ENCODE results near the gene TBC1D10A.
A peak's percentile ranks its signal among the peaks of the same experiment; 100 is the strongest.

The TBC1D10A gene

GRCh38 chr22:30285176-30285845 lies 41.4 kb downstream of the TBC1D10A start:
- DNase-seq = no peak

- DNase-seq = peak; percentile 80
Measured at GRCh38 chr22:30284666-30285065, 42.1 kb downstream of the TBC1D10A start.

DNA sequence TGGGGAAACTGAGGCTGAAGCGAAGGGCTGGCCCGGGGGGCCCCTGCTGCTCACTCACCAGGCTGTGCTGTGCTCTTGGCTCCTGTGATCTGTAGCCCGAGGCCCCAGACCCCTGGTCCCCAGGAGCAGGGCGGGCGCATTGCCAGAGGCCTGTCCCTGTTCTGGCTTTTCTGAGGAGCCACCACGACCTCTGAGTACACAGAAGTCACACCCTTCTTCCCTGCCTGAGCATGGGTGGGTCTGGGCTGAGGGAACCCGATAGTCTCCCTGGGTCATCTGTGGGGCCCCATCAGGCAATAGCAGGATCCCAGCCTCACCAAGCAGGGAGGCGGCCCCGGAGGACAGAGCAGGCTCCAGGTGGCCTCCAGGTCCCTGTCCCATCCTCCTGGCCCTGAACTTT lies 42.6 kb downstream of the TBC1D10A start:
- no peak for DNase-seq

DNA sequence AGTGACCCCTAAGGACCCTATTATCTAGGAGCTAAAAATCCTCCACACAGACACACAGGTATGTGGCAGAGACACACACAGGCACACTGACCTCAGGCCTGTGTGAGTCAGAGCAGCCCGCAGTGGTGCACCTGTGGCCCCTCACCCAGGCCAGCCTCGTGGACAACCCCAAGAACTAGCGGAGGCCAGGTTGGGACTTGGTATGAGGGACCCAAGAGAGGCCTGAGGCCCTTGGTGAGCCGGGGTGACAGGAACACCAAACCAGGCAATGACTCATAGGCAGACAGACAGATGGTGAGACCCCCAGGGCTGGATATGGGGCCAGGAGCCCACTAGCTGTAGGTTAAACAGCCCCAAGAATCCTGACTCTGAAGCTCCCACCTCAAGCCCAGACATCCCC lies 43.4 kb downstream of the TBC1D10A start:
- DNase-seq = no peak

DNA sequence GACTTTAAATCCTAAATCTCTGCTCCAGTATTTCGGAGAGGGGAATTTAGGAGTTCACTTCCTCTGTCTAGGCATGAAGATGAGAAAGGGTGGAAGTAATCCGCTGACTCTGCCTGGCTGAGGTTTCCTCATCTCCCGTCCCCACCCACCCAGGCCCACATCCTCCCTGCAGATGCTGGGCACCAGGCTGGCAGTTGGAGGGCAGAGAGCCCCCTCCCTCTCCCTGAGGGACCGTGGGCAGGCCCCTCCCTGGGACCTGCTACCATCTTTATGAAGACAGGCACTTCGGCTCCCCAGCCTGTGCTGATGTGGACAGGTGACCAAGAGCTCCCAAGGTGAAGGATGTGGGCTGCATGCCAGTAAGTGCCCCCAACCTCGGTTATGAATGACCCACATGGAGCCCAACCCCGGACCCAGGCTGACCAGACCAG lies 44.1 kb downstream of the TBC1D10A start:
- peak; percentile 72 for DNase-seq

DNA sequence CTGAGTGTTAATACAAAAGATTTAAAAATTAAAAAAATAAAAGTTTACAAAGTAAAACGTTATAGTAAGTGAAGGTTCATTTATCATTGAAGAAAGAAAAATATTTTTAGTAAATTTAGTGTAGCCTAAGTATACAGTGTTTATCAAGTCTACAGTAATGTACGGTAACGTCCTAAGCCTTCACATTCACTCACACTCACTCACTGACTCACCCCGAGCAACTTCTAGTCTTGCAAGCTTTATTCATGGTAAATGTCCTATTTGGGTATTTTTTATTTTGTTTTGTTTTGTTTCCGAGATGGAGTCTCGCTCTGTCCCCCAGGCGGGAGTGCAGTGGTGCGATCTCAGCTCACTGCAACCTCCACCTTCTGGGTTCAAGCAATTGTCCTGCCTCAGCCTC lies 46.2 kb downstream of the TBC1D10A start:
- DNase-seq = peak; percentile 29

DNA sequence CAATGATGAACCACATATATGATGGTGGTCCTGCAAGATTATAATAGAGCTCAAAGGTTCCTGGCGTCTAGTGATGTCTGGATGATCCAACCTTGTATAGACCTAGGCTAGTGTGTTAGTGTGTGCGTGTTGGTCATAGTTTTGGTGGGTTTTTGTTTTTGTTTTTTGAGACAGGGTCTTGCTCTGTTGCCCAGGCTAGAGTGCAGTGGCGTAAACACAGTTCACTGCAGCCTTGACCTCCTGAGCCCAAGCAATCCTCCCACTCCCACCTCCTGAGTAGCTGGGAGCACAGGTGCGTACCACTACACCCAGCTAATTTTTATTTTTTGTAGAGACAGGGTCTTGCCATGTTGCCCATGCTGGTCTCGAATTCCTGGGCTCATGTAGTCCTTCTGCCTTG lies 46.8 kb downstream of the TBC1D10A start:
- DNase-seq = no peak

- peak; percentile 96 for DNase-seq
Measured at GRCh38 chr22:30279046-30279788, 47.5 kb downstream of the TBC1D10A start.

GRCh38 chr22:30277547-30278344 lies 49.0 kb downstream of the TBC1D10A start:
- DNase-seq = peak; percentile 63

DNA sequence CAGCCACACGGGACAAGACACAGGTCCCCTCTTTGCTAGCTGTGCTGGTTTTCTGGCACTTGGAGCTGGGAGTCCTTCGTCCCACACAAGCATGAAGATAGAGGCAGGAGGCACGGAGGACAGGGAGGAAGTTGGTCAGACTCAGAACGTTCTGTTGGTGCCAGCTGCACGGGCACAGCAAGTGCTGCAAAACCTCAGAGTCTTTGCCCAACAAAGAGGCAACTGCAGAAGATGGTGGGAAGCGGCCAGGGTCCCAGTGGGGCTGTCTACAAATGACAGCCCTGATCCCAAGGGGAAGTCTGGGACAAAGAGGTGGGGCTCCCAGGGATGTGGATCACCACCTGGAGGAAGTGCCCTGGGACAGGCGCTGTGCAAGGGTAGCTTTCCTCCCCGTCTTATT lies 50.7 kb downstream of the TBC1D10A start:
- no peak for DNase-seq

DNA sequence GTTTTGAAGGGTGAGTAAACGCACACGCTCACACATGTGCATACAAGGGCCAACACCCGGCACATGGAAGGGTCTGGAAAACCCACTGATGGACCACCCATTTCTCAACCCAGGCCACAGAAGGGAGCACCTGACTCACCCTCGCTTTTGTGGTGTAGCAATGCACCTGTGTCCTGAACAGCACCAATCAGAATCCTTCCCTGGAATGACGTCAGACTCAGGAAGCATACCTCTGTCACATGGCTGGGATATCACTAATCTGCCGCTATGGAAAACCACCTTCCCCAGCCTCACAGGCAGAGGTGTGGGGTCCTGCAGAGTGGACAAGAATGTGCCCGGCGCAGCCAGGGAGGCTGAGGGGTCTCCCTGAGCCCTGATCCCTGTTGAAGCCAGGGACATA lies 51.1 kb downstream of the TBC1D10A start:
- no peak for DNase-seq

DNA sequence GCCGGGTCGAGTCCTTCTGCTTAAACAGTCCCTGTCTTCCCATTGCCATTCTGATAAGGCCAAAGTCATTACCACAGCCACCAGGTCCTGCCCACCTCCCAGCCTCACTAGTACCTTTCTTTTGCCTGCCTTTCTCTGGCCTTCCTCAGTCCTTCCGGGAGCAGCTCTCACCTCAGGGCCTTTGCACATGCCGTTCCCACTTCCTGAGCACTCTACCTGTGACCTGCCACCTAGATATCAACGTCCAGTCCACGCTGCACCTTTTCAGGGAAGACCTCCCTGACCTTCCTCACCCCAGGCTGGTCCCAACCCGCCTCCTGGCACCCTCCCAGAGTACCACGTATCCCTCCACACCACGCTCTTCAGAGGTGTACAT lies 52.3 kb downstream of the TBC1D10A start:
- DNase-seq = no peak

DNA sequence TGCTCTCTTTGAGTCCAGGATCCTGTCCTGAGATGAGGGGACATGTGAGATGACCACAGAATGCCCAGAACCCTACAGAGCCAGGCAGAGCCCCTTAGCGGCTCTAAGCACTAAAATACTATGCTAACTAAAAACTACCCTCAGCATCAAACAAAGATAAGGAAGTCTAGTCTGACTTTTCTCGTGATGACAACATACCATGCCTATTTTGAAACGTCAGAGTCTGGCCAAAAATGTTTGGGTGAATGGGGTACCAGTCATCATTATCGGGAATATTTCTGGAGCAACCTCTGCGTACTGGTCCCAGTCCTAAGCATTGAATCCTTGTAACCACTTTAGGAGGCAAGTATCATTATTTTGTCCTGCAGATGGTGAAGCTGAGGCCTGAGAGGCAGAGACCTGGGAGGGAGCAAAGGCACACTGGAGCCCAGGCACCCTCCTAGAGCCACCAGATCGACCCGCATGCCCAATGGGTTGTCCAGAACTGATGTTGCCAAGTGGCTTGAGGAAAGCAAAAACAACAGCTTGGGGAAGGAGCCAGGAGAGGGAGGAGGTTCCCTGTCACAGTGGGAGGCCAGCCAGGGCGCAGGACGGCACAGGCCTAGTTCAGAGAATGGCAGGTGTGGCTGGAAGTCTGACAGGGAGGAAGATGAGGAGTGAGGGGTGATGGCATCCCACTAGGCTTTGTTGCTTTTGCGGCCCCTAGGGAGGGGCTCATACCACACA lies 52.9 kb downstream of the TBC1D10A start:
- peak; percentile 58 for DNase-seq

DNA sequence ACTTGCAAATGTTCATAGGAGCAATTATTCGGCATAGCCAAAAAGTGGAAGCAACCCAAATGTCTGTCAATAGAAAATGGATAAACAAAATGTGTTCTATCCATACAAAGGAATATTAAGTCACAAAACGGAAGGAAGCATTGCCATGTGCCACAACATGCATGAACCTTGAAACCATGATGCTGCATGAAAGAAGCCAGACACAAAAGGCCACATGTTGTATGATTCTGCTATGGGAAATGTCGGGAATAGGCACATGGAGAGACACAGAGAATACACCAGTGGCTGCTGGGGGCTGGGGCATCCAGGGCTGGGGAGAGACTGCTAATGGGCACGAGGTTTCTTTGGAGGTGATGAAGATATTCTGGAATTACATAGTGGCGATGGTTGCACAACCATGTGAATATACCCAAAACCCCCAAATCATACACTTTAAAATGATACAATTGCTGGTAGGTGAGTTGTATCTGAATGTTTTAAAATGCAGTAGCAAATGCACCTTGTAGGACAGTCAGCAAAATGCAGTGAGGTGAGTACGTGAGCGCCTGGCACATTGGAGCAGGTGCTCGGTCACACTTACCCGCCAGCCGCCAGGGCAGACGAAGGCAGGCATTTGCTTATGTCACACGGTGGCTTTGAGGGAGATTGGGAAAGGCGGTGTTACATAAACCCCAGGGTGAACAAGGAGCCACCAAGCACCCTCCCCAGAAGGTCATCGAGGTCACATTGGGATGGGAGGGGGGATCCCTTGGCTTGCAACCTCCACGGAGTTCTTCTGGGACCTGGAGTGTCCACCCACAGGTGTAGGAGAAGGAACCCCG lies 53.8 kb downstream of the TBC1D10A start:
- peak; percentile 67 for DNase-seq

DNA sequence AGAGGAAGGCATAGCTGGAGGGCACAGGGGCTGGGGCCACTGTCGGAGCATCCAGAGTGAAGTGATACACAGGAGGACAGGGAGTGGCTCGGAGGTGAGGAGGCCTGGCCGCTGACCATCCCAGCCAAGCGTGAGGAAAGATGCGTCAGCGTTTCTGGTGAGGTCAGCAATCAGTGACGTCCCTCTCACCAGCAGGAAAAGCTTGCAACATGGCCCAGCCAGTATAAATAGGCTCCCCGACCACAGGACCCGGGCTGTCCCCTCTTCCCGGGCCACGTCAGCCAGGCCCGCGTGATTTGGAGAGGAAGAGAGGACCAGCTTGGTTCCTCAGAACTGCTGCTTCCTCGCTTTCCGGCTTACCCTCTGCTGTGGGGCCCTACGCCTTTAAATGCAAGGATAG lies 55.9 kb downstream of the TBC1D10A start:
- DNase-seq = peak; percentile 100

DNA sequence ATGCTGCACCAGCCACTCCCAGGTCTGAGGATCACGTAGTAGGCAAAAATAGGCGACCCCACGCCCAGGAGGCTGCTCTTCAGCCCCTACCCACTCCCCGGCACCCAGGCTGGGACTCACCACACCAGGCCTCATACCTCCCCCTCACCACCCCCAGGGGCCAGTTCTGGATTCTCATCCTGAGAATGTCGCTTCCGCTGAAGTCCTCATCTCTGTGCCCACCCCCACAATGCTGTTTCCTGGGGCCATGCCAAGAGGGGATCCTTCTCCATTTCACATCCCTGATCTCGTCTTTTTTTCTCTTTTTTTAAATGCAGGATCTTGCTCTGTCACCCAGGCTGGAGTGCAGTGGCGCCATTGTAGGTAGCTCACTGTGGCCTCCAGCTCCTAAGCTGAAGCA lies 58.4 kb downstream of the TBC1D10A start:
- DNase-seq = no peak

- peak; percentile 86 for DNase-seq
Measured at GRCh38 chr22:30267382-30268302, 59.1 kb downstream of the TBC1D10A start.

GRCh38 chr22:30266445-30267381 lies 60.0 kb downstream of the TBC1D10A start, which contains the start of gene OSM:
Gene OSM, minus strand, starts transcription at chr22:30266851. Its CDS starts 52 bp downstream, at chr22:30266799.
- peak; percentile 87 for DNase-seq

GRCh38 chr22:30265823-30266444 lies 60.8 kb downstream of the TBC1D10A start:
- DNase-seq = peak; percentile 78
